Activated CD8-positive, alpha-beta memory T cell treated with anti-CD3 and anti-CD28 coated beads, Interleukin-2, amount 50 U/mL, for 4 hours (primary cell): ENCODE results near the gene ADGRF3.
"Not testable (repeated sequence)": the region's sequence is repeated elsewhere in the genome, so short reads cannot be mapped to it uniquely, and the experiment has no call there.

Experiments
- DNase-seq: peaks from one replicate; pipeline ENCODE4 v3.0.0-alpha.2; 2020

Gene ADGRF3

DNA sequence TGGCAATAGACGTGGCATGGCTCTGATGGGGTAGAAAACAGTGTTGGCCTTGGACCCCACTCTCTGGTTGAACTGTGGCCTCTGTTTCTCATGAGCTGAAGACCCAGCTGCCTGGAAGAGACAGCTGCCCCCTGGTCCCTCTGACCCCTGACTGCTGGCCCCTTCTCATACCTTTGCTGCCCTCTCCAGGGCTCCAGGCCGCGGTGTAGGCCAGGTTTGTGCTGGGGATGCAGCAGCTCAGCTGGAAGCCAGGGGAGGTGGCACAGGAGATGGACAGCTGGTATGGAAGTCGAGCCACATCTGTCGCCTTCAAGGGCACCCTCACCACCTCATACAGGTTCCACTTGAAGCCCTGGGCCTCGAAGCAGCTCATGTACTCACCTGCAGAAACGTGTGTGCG is 32.3 kb downstream of the ADGRF3 start:
- DNase-seq = no peak

DNA sequence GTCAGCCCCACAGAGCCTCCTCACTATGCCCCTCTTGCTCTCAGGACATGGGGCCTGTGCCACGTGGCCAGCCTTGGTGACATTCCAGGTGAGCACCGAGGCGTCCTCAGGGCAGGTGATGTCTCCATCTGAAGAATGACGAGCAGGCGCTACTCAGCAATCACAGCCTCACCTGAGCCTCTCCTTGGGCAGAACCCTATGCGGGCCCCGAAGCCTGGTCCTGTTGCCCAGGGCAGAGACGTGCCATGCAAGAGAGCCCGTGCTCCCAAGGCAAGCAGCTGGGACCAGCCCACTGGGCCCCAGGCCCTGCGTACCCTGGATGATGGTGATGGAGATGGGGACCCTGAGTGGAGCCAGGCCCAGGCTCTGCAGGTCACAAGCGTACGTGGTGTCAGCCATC is 33.1 kb downstream of the ADGRF3 start:
- DNase-seq = no peak

DNA sequence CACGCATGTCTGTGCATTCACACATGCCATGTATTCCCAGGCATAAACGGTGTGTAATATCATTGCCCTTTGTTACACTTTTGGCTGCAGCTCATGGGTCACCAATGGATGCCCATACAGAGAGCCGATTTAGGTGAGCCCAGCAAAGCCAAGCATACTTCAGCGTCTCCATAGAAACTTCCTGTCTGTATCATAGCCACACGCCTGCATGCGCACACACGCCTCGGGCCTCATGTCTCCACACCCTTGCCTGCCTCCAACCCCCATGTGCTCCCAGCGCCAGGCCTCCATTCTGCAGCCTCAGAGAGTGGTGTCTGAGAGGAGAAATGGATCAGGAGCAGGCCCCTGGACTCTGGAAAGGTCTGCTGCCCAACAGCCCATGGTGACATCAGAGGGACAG is 34.1 kb downstream of the ADGRF3 start:
- DNase-seq = no peak

DNA sequence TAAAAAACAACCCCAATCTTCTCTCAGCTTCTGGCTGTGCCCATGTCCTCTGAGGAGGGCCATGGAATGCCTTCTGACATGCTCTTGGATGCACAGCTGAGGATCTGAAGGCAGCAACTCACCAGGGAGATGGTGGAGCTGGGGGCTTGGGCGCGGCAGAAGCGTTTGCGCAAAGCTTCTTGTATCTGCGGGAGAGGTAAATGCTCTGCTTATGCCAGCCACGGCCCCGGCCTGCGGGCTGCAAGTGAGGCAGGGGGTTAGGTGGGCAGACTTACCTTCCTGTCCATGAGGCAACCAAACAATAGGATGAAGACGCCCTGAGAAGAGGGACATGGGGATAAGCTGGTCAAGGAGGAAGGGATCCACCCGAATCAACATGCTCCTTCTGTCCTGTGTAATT is 36.7 kb downstream of the ADGRF3 start:
- DNase-seq = no peak

DNA sequence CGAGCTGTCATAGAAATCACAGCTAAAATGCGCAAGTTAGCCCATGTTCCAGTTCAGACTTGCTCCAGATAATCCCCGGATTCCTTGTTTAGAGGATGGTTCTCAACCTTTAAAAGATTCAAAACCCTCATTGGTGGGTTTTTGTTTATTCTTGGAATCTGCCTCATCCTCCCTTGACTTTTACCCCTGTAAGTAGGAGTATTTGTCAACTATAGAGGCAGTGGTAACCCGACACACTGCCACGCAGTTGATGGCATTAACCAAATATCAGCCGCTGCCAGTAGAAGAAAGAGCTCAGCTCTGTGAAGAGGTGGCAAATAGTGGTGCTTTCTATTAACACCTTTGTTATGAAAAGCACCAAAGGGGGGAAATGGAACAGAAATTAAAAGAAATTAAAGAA is 41.0 kb downstream of the ADGRF3 start:
- no peak for DNase-seq

DNA sequence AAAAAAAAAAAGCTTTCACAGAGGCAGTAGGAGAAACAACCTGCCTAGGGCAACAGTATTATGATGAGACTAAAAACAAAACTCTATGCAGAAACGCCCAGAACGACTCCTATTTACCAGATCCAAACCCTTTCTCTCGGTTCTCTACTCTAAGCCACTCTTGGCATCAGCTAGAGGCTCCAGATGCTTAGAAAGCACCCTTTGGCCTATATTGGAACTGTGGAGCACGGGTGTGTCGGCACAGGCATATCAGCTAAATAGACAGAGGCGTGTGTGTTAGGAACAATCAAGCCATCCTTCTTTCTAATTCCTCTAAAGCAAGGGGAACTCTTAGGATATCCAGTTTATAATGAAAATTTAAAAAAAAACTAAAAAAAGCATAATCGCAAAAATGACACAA is 41.5 kb downstream of the ADGRF3 start:
- DNase-seq = not testable (repeated sequence)

DNA sequence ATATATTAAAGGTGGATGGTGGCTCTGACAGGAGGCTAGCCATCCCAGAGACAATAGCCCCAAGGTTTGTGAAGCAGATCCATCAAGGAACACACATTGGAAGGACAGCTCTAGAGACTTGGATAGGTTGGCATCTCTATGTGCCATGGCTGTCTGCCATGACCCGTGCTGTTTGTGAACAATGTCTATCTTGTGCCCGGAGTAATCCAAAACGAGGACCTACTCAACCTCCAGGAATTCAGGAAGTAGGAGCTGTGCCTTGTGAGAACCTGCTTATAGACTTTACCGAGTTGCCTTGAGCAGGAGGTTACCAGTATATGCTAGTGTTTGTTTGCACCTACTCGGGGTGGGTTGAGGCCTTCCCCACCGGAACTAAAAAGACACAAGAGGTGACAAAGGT is 43.7 kb downstream of the ADGRF3 start:
- DNase-seq = no peak

DNA sequence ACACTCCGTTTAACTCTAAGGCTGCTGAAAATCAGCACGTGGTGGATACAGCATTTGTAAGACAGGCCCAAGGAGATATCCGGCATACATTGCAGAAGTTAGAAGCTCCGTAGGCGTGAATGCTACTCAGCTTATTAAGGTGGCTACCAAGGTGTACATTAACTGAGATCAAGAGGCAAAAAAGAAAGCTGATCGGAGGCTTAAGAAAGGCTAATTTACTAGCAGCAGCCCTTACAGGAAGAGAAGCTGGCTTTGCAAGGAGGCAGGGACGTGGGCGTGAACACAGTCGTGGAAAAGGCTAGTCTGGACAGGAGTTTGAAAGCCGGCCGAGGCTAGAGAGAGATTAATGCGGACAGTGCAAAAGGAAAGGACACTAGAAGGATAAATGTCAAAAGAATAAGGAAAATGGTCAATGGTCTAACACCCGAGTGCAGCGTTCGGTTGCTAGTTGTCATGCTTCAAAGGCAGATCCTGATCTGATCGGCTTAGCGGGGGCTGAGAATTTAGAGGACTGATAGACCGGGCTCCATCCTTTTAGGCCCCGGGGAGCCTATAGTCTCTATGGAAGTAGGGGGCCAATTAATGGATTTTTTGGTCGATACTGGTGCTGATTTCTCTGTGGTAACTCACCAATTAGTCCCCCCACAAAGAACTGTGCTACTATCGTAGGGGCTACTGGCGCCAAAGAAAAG is 46.2 kb downstream of the ADGRF3 start:
- DNase-seq = no peak

DNA sequence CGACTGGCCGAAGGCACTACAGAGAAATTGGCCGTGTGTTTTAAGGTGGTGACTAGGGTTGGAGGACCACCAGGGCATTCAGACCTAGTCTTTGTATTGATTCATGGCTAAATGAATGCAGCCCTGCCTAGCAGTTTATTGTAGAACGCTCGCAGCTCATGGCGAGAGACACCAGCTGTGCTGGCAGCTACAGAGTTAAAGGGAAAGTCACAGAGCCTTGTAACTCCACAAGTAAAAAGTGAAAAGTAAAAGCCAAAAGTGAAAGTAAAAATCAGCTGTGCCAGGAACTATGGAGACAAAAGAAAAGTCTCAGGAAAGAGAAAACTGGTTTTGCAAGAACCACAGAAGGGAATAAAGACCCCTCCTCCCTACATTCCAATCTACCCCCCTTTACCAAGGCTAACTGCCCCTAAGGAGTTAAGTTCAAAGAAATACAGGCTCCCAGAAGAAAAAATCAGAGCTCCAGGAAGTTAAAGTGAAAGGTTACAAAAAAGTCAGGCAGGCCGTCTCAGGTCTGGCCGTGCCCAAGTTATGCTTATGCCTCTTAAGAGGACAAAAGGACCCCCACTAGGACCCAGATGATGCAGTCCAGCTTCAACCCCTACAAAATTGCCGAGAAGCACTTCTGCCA is 47.0 kb downstream of the ADGRF3 start:
- no peak for DNase-seq

DNA sequence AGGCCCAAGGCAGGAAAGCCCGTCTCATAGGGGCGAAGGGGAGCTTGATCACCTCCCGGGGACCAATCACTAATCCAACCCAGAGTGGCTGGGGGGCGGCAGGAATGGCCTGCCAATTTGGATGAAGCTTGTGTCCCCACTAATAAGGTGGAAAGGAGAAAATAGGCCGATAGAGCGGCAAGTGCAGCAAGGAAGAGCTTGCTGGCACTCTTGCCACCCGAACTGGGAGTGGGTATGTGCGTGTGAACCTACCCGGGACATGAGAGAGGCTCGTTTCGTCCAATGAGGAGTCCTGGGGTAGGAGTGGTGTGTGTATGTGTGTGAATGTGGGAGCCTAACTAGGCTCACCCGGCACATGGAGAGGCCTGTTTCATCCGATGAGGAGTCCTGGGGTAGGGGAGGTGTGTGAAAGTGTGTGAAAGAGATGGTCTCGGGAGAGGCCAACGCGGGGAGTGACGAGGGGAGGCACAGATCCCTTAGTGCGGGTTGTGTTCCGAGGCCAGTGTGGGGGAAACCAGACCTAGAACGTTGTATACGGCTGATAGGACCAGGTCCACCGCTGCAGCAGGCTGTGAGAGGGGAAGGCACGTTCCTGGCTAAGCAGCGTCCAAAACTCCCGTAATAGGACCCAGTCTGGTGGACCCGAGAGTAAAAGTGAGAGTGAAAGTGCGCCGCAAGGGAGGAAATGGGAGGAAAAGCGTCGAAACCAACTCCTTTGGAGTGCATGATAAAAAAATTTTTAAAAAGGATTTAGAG is 47.8 kb downstream of the ADGRF3 start:
- DNase-seq = peak; percentile 25

DNA sequence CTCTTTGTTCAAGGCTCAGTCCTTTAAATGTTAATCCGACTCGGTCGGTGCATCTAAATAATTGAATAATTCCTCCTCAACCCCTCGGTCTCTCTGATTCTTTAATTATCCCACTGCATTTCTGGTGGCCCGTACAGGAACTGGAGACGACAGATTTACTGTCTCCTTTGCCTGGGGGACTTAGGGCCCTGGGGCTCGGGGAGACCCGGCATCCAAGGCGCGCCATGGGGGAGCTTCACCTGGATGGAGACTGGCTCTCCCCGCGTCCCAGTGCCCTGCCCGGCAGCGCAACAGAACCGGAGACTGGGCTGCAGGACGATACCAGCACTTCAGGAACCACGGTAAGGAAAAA is 48.3 kb downstream of the ADGRF3 start:
- DNase-seq = no peak

DNA sequence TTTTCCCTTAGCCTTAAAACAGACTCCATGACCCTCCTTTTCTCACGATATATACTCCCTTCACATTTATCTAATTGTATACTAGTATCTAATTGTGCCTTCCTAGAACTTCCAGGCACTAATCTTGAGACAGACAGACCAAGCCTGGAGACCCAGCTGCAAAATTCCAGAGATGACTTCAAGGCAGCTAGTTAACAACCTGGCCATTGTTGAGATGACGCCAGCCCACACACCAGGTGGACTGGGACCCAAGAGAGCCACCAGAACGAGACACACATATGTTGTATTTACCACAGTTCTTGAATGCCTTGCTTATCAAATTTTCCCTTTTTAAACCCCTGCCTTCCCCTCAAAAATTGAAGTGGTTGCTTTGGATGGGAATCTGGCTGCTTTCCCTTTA is 49.5 kb downstream of the ADGRF3 start:
- no peak for DNase-seq

DNA sequence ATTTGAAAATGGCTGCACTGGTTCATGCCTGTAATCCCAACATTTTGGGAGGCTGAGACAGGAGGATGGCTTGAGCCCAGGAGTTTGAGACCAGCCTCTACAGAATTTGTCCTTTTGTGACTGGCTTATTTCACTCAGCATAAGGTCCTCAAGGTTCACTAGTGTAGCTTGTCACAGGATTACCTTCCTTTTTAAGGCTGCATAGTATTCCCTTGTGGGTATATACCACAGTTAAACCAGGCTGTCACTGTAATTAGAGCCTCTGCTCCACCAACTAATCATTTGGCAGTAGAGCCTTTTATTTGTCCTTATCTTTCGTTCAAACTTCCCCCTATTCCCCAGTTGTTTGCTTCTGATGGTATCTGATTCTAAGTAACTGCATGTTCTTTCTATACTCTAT is 51.1 kb downstream of the ADGRF3 start:
- no peak for DNase-seq

DNA sequence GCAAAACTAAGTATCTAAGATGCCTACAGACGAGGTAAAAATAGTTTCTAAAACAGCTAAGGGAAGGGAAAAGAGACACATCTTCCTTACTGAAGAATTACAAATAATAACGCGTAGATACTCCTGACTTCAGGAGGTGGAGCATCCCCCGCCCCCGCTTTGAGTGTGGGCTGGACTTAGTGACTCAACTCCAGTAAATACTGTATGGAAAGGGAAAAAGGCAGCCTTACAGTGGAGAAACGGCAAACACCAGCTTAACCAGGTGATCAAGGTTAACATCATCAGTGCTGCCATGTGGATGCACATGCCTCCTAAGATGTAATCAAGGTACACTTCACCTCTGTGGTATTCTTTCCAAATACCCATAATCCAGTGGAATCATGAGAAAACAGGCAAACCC is 53.9 kb downstream of the ADGRF3 start:
- DNase-seq = no peak

DNA sequence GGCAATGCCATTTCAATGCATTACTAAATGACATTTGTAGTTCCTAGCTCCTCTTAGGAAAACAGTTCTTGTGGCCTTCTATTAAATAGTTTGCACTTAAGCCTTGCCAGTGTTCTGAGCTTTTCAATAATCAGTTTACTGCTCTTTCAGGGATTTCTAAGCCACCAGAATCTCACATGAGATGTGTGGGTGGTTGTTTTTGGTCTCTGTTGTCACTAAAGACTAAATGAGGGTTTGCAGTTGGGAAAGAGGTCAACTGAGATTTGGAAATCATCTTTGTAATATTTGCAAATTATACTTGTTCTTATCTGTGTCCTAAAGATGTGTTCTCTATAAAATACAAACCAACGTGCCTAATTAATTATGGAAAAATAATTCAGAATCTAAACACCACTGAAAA is 56.6 kb downstream of the ADGRF3 start:
- DNase-seq = no peak

DNA sequence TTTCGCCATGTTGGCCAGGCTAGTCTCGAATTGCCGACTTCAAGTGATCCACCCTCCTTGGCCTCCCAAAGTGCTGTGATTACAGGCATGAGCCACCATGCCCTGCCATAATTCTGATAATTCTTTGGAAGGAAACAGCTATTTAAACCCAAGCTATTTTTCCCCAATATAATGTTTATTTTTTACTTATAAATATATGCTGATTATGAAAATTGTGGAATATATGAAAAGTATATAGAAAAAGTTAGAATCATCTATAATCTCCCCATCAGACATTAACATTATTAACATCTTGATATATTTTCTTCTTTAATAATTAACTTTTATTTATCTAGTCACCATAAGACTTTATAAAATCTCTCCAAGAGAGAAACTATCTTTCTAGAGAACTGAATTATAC is 60.7 kb downstream of the ADGRF3 start:
- DNase-seq = no peak

DNA sequence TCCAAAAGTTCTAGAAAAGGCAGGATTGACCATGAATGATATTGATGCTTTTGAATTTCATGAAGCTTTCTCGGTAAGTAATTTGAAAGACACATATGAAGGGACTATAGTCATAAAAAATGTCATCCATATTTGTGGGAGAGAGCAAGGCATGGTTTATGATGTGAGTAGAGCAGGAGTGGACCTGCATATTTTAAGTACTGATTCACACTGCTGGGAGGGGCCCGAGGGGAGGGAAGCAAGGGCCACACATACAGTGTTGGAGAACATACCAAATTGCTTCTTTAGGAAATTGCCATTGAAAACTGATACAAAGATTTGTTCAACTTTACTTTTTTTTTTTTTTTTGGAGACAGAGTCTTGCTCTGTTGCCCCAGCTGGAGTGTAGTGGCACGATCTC is 62.5 kb downstream of the ADGRF3 start:
- no peak for DNase-seq

DNA sequence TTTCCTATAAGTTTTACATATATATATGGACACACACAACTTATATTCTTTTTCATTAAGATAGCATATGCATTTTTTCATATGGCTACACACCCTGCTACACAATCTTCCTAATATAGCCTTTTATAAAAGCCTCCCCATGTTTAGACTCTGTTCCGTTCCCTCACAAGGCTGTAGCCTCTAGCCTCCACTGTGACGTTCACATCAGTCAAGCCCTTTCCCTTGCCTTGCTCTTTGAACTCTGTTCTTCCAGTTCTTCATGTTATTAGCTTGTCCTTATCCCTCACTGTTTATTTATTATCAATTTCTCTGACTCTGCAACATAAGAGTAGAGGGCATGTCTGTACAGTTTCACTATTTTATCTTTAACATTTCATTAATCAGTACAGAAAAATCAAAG is 63.0 kb downstream of the ADGRF3 start:
- DNase-seq = no peak

DNA sequence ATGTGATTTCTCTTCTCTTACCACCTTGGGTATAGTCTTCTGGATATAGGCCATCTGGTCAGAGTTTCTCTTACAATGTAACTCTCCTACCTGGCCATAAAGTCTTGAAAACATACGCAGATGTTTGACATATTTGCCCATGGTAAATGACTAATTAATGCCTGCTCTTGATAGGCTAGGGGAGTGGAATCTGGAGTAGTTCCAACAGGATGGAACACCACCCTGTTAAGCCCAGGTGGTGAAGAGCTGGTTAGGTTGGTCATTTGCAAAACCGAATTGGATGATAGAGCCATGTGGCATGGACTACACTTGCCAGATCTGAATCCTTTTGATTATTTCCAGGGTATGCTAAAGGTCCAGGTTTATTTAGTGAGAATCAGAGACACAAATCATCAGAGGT is 65.4 kb downstream of the ADGRF3 start:
- no peak for DNase-seq

DNA sequence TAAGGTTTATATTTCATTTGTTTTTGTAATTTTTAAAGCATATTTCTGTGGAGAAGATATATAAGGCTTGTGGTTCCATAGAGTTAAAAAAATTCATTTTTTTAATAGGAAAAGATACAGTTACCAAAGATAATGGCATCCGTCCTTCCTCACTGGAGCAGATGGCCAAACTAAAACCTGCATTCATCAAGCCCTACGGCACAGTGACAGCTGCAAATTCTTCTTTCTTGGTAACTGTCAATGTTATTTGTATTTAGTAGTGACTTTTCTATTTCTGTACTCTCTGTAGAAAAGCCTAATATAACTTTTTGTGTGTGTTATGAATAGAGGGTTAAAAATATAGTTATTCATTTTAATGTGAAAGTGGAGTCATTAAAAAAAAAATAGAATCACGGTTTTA is 66.7 kb downstream of the ADGRF3 start:
- no peak for DNase-seq

DNA sequence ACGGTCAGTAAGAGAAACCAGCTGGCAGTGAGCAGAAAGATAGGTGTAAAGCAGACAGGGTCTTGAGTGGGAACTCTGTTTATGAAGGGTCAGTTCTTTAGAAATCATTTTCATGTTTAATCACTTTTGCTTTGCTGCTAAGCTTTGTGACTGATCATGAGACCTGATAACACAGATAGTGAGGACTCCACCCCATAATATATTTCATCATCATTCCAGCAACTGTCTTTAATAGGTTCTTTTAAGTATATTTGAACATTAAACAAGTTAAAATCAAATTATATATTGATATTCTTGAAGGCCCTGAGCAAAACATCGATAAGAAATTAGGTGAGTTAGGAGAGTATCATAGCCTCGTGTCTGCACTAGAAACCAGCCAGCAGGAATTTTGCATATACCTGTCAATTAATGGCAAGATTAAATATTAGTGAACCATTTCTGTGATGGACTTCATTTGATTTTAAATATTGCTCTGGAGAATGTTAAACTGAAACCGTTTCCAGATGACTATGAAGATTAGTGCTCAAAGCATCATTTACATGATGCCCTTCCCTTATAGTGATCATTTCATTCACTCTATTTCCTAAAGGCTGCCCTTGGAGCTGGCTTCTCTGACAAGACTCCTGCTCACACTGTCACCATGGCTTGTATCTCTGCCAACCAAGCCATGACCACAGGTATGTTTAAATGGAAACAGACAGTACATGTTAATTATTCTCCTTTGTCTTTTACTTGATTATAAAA is 69.9 kb downstream of the ADGRF3 start:
- DNase-seq = no peak

DNA sequence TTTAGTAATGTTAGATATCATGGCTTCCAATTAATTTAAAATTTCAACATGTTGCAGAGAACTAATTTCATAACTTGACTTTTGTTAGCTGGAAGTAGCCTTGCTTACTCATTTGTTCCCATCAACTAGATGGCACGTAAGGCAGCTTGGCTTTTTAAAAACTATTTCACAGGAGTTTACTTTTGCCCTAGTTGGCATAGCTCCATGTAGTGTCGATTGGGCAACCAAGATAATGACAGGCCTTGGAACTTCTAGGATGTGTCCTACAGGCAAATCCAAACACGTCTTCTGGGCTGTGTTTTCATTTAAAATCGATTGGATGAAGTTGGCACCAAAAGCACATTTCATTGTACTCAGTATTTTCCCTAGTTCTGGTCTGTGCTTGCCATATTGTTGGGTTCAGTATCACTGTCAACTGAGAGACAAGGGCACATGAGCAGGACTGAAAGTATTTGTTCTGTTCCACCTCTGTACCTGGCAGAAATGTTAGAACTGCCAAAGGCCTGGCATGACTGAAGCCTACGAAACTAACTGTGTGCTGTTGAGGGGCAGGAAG is 72.5 kb downstream of the ADGRF3 start:
- DNase-seq = no peak

DNA sequence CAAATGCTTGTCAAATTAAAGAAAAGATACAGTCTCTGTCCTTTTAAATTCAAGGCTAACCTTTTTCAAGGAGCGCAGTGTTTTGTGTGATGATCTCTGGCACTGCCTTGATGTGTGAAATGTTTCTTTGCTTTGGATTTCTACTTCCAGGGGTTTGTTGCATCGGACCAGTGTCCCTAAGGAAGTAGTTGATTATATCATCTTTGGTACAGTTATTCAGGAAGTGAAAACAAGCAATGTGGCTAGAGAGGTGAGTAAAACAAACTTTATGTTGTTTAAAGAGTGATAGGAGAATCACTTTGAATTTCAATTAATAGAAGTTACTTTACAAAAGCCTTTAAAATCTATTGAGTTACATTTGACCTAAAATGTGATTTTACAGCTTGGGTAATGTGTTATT is 73.1 kb downstream of the ADGRF3 start:
- DNase-seq = no peak

DNA sequence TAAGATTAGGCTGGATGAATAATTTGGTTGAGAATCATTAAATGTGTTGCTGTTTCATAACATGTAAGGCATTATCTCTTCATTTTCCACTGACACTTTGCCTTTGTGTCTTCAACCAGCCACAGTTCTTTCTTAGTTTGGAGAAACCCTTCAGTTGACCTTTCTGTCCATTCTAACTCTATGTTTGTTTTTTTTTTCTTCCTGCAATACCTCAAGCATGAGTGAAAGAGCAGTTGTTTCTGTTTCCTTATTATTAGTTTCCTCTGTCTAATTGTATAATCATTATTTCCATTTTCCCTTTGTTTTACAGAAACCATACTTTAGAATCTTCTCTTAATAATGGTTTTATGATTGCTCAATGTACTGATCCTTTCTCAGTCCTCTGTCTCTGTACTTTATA is 76.2 kb downstream of the ADGRF3 start:
- DNase-seq = no peak
